Measurements from ENCODE around the gene GTF3C2.

The GTF3C2 gene

DNA sequence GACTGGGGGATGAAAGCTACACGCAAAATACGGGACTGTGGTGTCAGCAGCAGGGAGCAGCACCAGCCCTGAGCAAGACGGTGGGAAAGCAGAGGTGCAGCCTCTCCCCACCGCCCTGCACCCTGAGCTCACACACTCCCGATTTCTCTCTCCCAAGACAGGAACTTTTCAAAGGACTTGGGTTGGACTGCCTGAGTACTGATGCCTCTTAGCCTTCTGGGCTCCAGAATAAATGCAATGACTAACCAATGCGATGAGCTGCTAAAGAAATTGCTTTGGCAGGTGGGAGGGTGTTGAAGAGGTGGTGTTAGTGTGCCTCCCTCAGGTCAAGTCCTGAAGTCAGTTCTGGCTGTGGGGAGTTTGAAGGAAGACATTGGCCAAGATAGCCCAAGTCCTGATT lies 64.7 kb downstream of the GTF3C2 start:
- no peak for DNase-seq

DNA sequence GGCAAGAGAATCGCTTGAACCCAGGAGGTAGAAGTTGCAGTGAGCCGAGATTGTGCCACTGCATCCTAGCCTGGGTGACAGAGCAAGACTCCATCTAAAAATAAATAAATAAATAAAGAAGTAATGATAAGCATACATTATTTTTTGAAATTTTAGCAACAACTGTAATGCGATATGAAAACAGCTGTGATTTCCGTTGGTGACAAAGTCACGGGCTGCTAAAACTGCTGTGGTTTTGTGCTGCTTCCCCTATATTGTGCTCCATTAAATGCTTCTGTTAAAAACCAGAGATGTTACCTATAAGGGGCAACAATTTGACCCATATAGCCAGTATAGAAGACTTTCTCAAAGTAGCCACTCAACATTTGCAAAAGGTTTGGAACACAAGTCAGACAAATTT lies 66.0 kb downstream of the GTF3C2 start:
- peak in 1 of 2 experiments; percentile 8 for DNase-seq

DNA sequence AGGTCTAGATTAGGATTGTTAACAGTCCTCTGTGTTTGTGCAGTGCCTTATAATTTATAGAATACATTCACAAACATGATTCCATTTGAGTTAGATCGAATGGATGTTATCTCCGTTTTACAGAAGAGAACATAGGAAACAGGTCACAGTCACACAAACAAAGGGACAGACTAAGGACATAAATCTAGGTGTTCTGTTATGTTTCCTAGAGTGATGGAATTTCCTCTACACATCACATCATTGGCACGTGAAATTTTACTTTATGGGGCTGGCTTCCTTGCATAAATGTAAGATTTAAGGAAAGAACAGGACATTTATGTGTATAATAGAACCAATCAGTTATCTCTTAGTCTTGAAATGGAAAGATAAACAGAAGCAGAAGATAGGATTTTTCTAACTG lies 68.0 kb downstream of the GTF3C2 start:
- DNase-seq: no peak

DNA sequence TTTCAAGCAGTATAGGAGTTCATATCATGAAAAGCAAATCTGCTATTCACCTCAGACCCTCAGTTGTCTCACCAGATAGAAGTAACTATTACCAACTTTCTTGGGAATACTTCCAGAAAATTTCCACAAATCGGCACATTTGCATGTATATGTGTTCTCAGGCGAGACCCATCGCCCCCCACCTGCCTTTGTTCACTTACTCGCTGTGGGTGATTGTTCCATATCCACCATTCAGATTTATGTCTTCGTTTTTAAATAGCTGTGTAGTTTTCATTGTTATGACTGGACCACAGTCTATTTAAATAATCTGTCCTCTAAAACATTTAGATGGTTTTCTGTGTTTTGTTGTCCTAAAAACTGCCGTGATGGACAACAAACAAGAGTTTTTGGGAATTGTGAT lies 71.1 kb downstream of the GTF3C2 start:
- DNase-seq: no peak

DNA sequence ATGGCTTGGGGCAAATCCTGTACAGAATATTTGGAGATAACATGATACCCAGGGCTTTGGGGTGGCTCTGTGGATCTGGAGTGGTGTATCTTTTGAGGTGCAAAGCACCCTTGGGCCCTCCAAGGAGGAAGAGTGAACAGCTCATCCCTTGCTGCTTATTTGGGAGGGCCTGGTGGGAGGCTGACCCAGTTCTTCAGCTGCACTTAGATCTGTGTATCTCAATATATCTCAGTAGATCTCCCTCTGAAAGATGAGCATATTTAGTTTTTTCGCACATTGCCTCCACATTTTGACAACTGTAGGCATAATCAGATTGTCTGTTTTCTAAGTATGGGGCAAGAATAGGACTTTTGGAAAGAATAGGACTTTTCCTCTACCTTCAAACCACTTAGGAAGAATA lies 71.6 kb downstream of the GTF3C2 start:
- DNase-seq: no peak

DNA sequence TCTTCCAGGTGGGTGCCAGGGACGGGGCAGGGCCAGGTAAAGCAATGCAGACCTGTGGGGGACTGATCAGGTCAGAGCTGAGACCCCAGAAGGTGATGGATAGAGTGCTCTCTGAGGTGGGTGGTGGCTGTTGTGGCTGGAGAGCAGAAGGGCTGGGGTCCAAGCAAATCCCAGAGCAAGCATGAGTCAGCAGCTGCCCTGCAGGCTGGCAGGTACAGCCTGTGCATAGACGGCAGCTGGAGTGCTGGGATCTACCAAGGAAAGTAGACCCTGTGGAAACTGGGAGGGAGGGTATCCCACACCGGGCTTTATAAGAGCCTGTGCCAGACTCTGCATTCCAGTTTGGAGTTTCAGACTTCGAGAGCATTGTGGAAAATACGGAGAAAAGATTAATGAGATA lies 73.7 kb downstream of the GTF3C2 start:
- no peak for DNase-seq

DNA sequence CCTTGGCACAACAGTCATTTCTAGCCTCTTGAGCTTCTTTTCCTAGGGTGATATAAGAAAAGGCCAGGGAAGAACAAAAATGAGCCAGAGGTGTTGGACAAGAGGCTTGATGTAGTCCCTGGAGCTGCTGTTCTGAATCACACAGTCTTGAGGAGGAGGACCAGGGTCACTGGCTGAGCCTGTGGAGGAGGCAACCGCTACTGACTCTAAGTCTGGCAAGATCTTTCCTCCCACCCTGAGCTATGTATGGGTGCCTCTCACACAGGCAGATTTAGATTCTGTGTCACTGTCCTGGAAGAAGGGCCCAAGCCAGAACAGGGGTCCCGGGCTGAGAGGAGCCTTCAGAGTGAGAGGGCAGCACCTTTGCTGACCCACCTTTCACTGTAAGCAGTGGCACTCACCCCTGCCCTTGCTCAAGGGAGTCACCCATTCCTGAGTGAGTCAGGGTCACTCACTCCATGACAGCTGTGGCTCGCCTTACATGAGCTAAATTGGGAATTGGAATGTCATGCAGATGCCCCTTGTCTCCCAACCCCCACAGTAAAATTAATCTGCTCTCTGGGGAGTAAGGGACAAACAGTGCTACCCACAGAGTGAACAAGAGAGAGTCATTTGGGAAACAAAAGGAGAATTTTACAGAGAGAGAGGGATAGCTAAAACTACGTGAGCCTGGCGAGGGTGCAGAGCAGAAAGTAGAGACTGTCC lies 74.6 kb downstream of the GTF3C2 start, which contains the start of gene TRIM54:
TRIM54 (plus strand) TSS at position 575 of the 705 bp plus-strand sequence. CDS start 303 bp downstream, outside the sequence.
- no peak for DNase-seq

DNA sequence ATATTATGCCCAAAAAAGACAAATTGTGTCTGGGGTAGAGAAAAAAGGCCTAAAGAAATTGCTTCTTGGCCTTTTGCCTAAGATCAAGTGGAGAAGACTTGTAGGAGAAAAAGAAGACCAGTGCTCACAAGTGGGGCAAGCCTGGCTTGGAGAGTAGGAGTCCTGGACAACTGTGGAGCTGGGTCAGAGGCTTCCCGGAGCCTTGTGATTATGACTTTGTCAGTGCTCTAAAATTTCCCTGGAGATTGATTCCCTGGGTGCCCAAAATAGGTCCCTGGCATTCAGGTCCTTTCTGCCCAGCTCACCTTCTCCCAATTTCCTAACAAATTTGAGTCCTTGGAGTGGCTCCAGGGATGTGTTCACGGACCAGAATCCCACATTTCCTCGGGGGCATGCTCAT lies 75.1 kb downstream of the GTF3C2 start:
- DNase-seq: no peak

DNA sequence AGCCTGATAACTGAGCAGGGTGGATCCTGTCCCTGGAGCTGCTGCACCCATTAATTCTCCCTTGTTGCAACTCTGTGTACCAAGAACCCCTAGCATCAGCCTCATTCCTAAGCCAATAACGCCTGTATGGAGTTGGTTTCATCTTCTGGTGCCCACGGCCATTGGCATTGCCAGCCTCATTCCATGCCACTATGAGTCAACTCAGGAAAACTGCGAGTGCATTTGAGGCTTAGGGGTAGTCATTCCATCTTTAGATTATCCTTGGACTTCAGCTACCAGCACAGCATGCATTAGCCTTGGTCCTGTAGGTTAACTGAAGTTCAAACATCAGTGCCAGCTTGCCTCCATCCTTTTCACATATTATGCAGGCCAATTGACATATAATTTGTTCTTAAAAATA lies 75.7 kb downstream of the GTF3C2 start:
- DNase-seq: no peak

DNA sequence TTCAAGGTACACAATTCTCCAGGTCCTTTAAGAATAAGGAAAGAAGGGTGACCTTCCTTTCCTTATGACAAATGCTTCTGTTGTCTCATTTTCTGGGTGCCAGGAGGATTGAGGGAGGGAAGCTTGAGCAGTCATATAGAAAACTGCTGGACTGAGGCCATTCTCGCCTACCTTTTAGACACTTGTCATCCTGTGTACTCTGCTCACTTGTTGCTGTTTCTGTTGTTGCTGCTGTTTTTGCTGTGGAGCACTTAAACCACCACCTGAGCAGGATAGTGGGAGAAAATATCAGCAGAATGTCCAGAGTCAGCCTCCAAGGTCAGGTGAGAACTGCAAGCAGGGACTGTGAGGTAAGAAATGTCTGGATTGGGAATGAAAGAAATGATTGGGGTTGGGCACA lies 78.6 kb downstream of the GTF3C2 start:
- no peak for DNase-seq
